ENCODE results near the gene GJB3. TPM values are rescaled to one million over a fixed set of nuclear protein-coding genes. Genes with fewer than 3 reads are reported as not detected.

Gene GJB3
- total RNA-seq, 4 donors from 2014 or later = 1.5 to 1.9 (median 1.7) TPM; not detected in 1

GRCh38 chr1:34777519-34778321, 3.3 kb upstream of the GJB3 start:
- DNase-seq = no peak
- H3K27me3 ChIP-seq = peaks cover 0 to 15% of the 10 kb centered on the region in 2 donors
- TF ChIP-seq CTCF (IDR thresholded peaks at IDR 0.05) (no peak), POLR2A (IDR thresholded peaks at IDR 0.05) (no peak)
- peaks cover 0 to 18% (median 3%) of the 10 kb centered on the region in 4 donors for H3K4me1 ChIP-seq
- no peaks in the 10 kb centered on the region for H3K36me3 ChIP-seq
- no peak overlapping the region for H3K27ac ChIP-seq
- H3K9me3 ChIP-seq = no peaks in the 10 kb centered on the region
- no peak overlapping the region for H3K4me3 ChIP-seq

- H3K27me3 ChIP-seq = peaks cover 0 to 15% of the 10 kb centered on the region in 2 donors
- no peak for DNase-seq
- H3K4me3 ChIP-seq = no peak overlapping the region
- H3K27ac ChIP-seq = no peak overlapping the region
- no peaks in the 10 kb centered on the region for H3K36me3 ChIP-seq
- peaks cover 0 to 18% (median 3%) of the 10 kb centered on the region in 4 donors for H3K4me1 ChIP-seq
- TF ChIP-seq POLR2A (IDR thresholded peaks at IDR 0.05) (no peak), CTCF (IDR thresholded peaks at IDR 0.05) (no peak)
- H3K9me3 ChIP-seq = no peaks in the 10 kb centered on the region
Observed at GRCh38 chr1:34778381-34778780, 2.6 kb upstream of the GJB3 start.

GRCh38 chr1:34779005-34779404, 2.0 kb upstream of the GJB3 start:
- Histone ChIP-seq H3K27ac (no peak overlapping the region), H3K27me3 (peaks cover 0 to 15% of the 10 kb centered on the region in 2 donors), H3K4me3 (no peak overlapping the region), H3K36me3 (no peaks in the 10 kb centered on the region), H3K9me3 (no peaks in the 10 kb centered on the region), H3K4me1 (peaks cover 0 to 18% (median 3%) of the 10 kb centered on the region in 4 donors)
- TF ChIP-seq POLR2A (IDR thresholded peaks at IDR 0.05) (no peak), CTCF (IDR thresholded peaks at IDR 0.05) (no peak)
- DNase-seq = no peak

GRCh38 chr1:34779526-34779925, 1.5 kb upstream of the GJB3 start:
- H3K36me3 ChIP-seq = no peaks in the 10 kb centered on the region
- no peak overlapping the region for H3K27ac ChIP-seq
- TF ChIP-seq CTCF (IDR thresholded peaks at IDR 0.05) = no peak
- TF ChIP-seq POLR2A (IDR thresholded peaks at IDR 0.05) = no peak
- peaks cover 0 to 18% (median 3%) of the 10 kb centered on the region in 4 donors for H3K4me1 ChIP-seq
- no peak overlapping the region for H3K4me3 ChIP-seq
- H3K27me3 ChIP-seq = peaks cover 0 to 15% of the 10 kb centered on the region in 2 donors
- H3K9me3 ChIP-seq = no peaks in the 10 kb centered on the region
- no peak for DNase-seq

GRCh38 chr1:34779962-34780361, 1.1 kb upstream of the GJB3 start:
- H3K4me1 ChIP-seq = peaks cover 0 to 18% (median 3%) of the 10 kb centered on the region in 4 donors
- no peak for DNase-seq

More at GRCh38 chr1:34779962-34780361, 1.1 kb upstream of the GJB3 start:
- Histone ChIP-seq H3K36me3 (no peaks in the 10 kb centered on the region), H3K9me3 (no peaks in the 10 kb centered on the region), H3K27ac (no peak overlapping the region), H3K27me3 (peaks cover 0 to 15% of the 10 kb centered on the region in 2 donors), H3K4me3 (no peak overlapping the region)
- TF ChIP-seq POLR2A (IDR thresholded peaks at IDR 0.05) (no peak), CTCF (IDR thresholded peaks at IDR 0.05) (no peak)

All from Peyer's patch (tissue), 4 donors.